ENCODE measurements around the gene PLXDC2. TPM values are rescaled to one million over a fixed set of nuclear protein-coding genes. Genes with fewer than 3 reads are reported as not detected.
A peak's percentile ranks its signal among the peaks of the same experiment; 100 is the strongest.

PLXDC2 gene
- total and polyA plus RNA-seq, 2 donors: 7.1 to 8.0 TPM

DNA sequence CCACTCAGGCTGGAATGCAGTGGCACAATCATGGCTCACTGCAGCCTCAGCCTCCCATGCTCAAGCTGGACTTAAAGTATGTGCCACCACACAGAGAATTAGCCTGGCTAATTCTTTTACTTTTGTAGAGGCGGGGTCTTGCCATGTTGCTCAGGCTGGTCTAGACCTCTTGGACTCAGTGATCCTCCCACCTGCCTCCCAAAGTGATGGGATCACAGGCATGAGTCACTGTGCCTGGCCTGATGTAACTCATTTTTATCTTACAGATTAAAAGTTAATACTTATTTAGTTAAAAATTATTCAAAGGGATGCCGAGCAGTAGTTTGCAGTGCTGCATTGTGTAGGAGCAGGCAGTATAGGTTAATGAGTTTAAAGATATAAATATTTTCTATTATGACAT lies 12.6 kb upstream of the PLXDC2 start:
- Histone ChIP-seq H3K4me3 (ENCODE audit: low read length in 2 of 2) (no peak overlapping the region), H3K36me3 (ENCODE audit: control insufficient read depth in 2 of 2, insufficient read depth in 2 of 2, low read length in 1 of 2) (no peaks in the 10 kb centered on the region), H3K9me3 (ENCODE audit: control insufficient read depth in 2 of 2, insufficient read depth in 1 of 2, low read length in 1 of 2) (no peaks in the 10 kb centered on the region), H3K4me1 (ENCODE audit: control insufficient read depth in 2 of 2, insufficient read depth in 2 of 2, low read length in 2 of 2) (no peaks in the 10 kb centered on the region), H3K27ac (ENCODE audit: low read depth in 1 of 2, low read length in 1 of 2) (no peak overlapping the region), H3K27me3 (ENCODE audit: control insufficient read depth in 2 of 2, insufficient read depth in 1 of 2, low read length in 1 of 2) (no peaks in the 10 kb centered on the region)
- DNase-seq (ENCODE audit: low read depth in 6 of 9, low spot score in 9 of 9): no peak
- 93% methylated on average over 2 of the region's 2 CpGs for WGBS

DNA sequence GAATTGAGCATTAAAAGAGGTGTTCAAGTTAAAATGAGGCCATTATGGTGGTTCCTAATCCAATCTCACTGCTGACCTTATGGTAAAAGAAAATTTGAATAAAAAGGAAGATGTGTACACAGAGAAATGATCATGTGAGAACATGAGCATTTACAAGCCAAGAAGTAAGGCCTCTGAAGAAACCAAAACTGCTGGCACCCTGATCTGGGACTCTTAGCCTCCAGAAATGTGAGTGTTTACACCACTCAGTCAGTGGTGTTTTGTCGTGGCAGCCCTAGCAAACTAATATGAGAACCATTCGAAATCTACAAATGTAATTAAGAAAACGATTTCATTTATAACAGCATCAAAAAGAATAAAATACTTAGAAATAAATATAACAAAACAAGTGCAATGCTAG lies 6.8 kb upstream of the PLXDC2 start:
- Histone ChIP-seq H3K4me3 (ENCODE audit: low read length in 2 of 2) (no peak overlapping the region), H3K36me3 (ENCODE audit: control insufficient read depth in 2 of 2, insufficient read depth in 2 of 2, low read length in 1 of 2) (no peaks in the 10 kb centered on the region), H3K27me3 (ENCODE audit: control insufficient read depth in 2 of 2, insufficient read depth in 1 of 2, low read length in 1 of 2) (peaks cover 0 to 5% of the 10 kb centered on the region in 2 donors), H3K9me3 (ENCODE audit: control insufficient read depth in 2 of 2, insufficient read depth in 1 of 2, low read length in 1 of 2) (no peaks in the 10 kb centered on the region), H3K27ac (ENCODE audit: low read depth in 1 of 2, low read length in 1 of 2) (no peak overlapping the region), H3K4me1 (ENCODE audit: control insufficient read depth in 2 of 2, insufficient read depth in 2 of 2, low read length in 2 of 2) (no peaks in the 10 kb centered on the region)
- no peak for DNase-seq (ENCODE audit: low read depth in 6 of 9, low spot score in 9 of 9)
- WGBS: 94% methylated on average over 3 of the region's 3 CpGs

GRCh38 chr10:19811540-19811939 lies 4.7 kb upstream of the PLXDC2 start:
- DNase-seq (ENCODE audit: low read depth in 6 of 9, low spot score in 9 of 9): no peak

GRCh38 chr10:19812976-19813375 lies 3.3 kb upstream of the PLXDC2 start:
- H3K27me3 ChIP-seq (ENCODE audit: control insufficient read depth in 2 of 2, insufficient read depth in 1 of 2, low read length in 1 of 2): peaks cover 28 to 40% of the 10 kb centered on the region in 2 donors
- H3K9me3 ChIP-seq (ENCODE audit: control insufficient read depth in 2 of 2, insufficient read depth in 1 of 2, low read length in 1 of 2): no peaks in the 10 kb centered on the region
- no peak overlapping the region for H3K27ac ChIP-seq (ENCODE audit: low read depth in 1 of 2, low read length in 1 of 2)
- H3K36me3 ChIP-seq (ENCODE audit: control insufficient read depth in 2 of 2, insufficient read depth in 2 of 2, low read length in 1 of 2): no peaks in the 10 kb centered on the region
- no peak for DNase-seq (ENCODE audit: low read depth in 6 of 9, low spot score in 9 of 9)
- peaks cover 0 to 5% of the 10 kb centered on the region in 2 donors for H3K4me1 ChIP-seq (ENCODE audit: control insufficient read depth in 2 of 2, insufficient read depth in 2 of 2, low read length in 2 of 2)
- no peak overlapping the region for H3K4me3 ChIP-seq (ENCODE audit: low read length in 2 of 2)
- 97% methylated on average over 3 of the region's 3 CpGs for WGBS

More at GRCh38 chr10:19811540-19811939, 4.7 kb upstream of the PLXDC2 start:
- Histone ChIP-seq H3K27me3 (ENCODE audit: control insufficient read depth in 2 of 2, insufficient read depth in 1 of 2, low read length in 1 of 2) (peaks cover 15 to 26% of the 10 kb centered on the region in 2 donors), H3K36me3 (ENCODE audit: control insufficient read depth in 2 of 2, insufficient read depth in 2 of 2, low read length in 1 of 2) (no peaks in the 10 kb centered on the region), H3K4me1 (ENCODE audit: control insufficient read depth in 2 of 2, insufficient read depth in 2 of 2, low read length in 2 of 2) (peaks cover 0 to 2% of the 10 kb centered on the region in 2 donors), H3K4me3 (ENCODE audit: low read length in 2 of 2) (no peak overlapping the region), H3K27ac (ENCODE audit: low read depth in 1 of 2, low read length in 1 of 2) (no peak overlapping the region), H3K9me3 (ENCODE audit: control insufficient read depth in 2 of 2, insufficient read depth in 1 of 2, low read length in 1 of 2) (no peaks in the 10 kb centered on the region)
- WGBS: 97% methylated on average over 1 of the region's 1 CpG

- H3K9me3 ChIP-seq (ENCODE audit: control insufficient read depth in 2 of 2, insufficient read depth in 1 of 2, low read length in 1 of 2): no peaks in the 10 kb centered on the region
- H3K27me3 ChIP-seq (ENCODE audit: control insufficient read depth in 2 of 2, insufficient read depth in 1 of 2, low read length in 1 of 2): peaks cover 30 to 46% of the 10 kb centered on the region in 2 donors
- H3K4me3 ChIP-seq (ENCODE audit: low read length in 2 of 2): peak overlapping the region; percentile 44 to 48
- peak overlapping the region in 1 of 2 donors; percentile 46 for H3K27ac ChIP-seq (ENCODE audit: low read depth in 1 of 2, low read length in 1 of 2)
- WGBS: 4% methylated on average over 33 of the region's 33 CpGs
- H3K36me3 ChIP-seq (ENCODE audit: control insufficient read depth in 2 of 2, insufficient read depth in 2 of 2, low read length in 1 of 2): no peaks in the 10 kb centered on the region
- peak in 1 of 9 donors; percentile 7 for DNase-seq (ENCODE audit: low read depth in 6 of 9, low spot score in 9 of 9)
- H3K4me1 ChIP-seq (ENCODE audit: control insufficient read depth in 2 of 2, insufficient read depth in 2 of 2, low read length in 2 of 2): peaks cover 0 to 5% of the 10 kb centered on the region in 2 donors
Measured at GRCh38 chr10:19815036-19815730, 1.0 kb upstream of the PLXDC2 start.

DNA sequence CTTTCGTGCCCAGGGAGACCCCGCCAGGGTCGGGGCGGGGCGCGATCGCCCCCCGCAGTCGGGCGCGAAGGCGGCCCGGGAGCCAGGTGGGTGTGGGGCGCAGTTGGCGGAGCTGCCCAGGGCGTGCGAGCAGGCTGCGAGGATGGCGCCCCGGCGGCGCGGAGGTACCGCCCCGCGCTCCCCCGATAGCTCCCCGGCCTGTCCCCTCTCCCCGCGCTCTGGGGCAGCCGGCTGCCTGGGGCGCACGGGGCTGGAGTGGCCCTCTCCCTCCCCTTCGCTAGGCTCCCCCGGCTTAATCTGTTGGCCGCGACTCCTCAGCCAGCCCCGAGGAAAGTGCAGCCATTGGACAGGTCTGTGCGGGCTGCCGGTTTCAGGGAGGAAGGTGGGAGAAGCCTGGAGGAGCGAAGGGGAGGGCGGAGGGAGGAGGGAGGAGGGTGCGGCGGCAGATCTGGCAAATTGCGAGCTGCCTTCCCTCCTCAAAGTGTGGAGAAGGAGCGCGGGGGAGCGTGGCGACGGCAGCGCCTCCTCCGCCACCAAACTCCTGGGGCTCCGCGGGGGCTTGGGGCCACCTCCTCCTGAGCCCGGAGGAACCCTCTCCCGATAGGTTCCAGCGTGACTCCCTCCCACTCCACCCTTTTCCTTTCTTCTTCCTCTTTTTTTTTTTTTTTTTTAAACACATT lies 361 bp upstream of the PLXDC2 start:
- H3K9me3 ChIP-seq (ENCODE audit: control insufficient read depth in 2 of 2, insufficient read depth in 1 of 2, low read length in 1 of 2): no peaks in the 10 kb centered on the region
- peak overlapping the region; percentile 47 to 48 for H3K4me3 ChIP-seq (ENCODE audit: low read length in 2 of 2)
- peaks cover 0 to 5% of the 10 kb centered on the region in 2 donors for H3K4me1 ChIP-seq (ENCODE audit: control insufficient read depth in 2 of 2, insufficient read depth in 2 of 2, low read length in 2 of 2)
- WGBS: under 1% methylated on average over 57 of the region's 57 CpGs
- H3K27me3 ChIP-seq (ENCODE audit: control insufficient read depth in 2 of 2, insufficient read depth in 1 of 2, low read length in 1 of 2): peaks cover 30 to 46% of the 10 kb centered on the region in 2 donors
- H3K27ac ChIP-seq (ENCODE audit: low read depth in 1 of 2, low read length in 1 of 2): peak overlapping the region; percentile 47 to 66
- DNase-seq (ENCODE audit: low read depth in 6 of 9, low spot score in 9 of 9): peak in 1 of 9 donors; percentile 30
- H3K36me3 ChIP-seq (ENCODE audit: control insufficient read depth in 2 of 2, insufficient read depth in 2 of 2, low read length in 1 of 2): no peaks in the 10 kb centered on the region

GRCh38 chr10:19817231-19817933 lies 1.1 kb downstream of the PLXDC2 start:
- no peaks in the 10 kb centered on the region for H3K9me3 ChIP-seq (ENCODE audit: control insufficient read depth in 2 of 2, insufficient read depth in 1 of 2, low read length in 1 of 2)
- no peaks in the 10 kb centered on the region for H3K36me3 ChIP-seq (ENCODE audit: control insufficient read depth in 2 of 2, insufficient read depth in 2 of 2, low read length in 1 of 2)
- DNase-seq (ENCODE audit: low read depth in 6 of 9, low spot score in 9 of 9): peak in 1 of 9 donors; percentile 13
- peak overlapping the region; percentile 21 to 66 for H3K27ac ChIP-seq (ENCODE audit: low read depth in 1 of 2, low read length in 1 of 2)
- H3K27me3 ChIP-seq (ENCODE audit: control insufficient read depth in 2 of 2, insufficient read depth in 1 of 2, low read length in 1 of 2): peaks cover 30 to 46% of the 10 kb centered on the region in 2 donors
- peak overlapping the region; percentile 47 to 48 for H3K4me3 ChIP-seq (ENCODE audit: low read length in 2 of 2)
- H3K4me1 ChIP-seq (ENCODE audit: control insufficient read depth in 2 of 2, insufficient read depth in 2 of 2, low read length in 2 of 2): peaks cover 0 to 5% of the 10 kb centered on the region in 2 donors
- 2% methylated on average over 27 of the region's 27 CpGs for WGBS

DNA sequence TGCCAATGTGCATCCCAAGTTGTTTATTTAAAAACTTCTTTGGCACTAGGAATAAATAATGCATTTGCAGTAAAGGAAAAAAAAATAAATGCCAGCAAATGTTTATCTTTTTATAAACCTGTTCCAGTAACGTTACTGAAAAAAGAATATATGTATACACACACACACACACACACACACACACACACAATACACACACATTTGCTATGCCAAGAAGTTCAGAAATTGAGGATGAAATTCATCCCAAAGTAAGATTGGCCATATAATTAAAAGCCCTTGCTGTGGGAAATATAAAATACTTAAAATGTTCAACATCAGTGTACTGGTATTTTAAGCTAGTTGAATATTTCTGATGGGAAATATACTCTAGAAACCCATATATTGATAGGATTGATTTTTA lies 2.6 kb downstream of the PLXDC2 start:
- H3K36me3 ChIP-seq (ENCODE audit: control insufficient read depth in 2 of 2, insufficient read depth in 2 of 2, low read length in 1 of 2): no peaks in the 10 kb centered on the region
- H3K27me3 ChIP-seq (ENCODE audit: control insufficient read depth in 2 of 2, insufficient read depth in 1 of 2, low read length in 1 of 2): peaks cover 30 to 45% of the 10 kb centered on the region in 2 donors
- peaks cover 0 to 5% of the 10 kb centered on the region in 2 donors for H3K4me1 ChIP-seq (ENCODE audit: control insufficient read depth in 2 of 2, insufficient read depth in 2 of 2, low read length in 2 of 2)
- H3K4me3 ChIP-seq (ENCODE audit: low read length in 2 of 2): no peak overlapping the region
- WGBS: 67% methylated on average over 1 of the region's 1 CpG
- no peak for DNase-seq (ENCODE audit: low read depth in 6 of 9, low spot score in 9 of 9)
- H3K9me3 ChIP-seq (ENCODE audit: control insufficient read depth in 2 of 2, insufficient read depth in 1 of 2, low read length in 1 of 2): no peaks in the 10 kb centered on the region
- H3K27ac ChIP-seq (ENCODE audit: low read depth in 1 of 2, low read length in 1 of 2): no peak overlapping the region
